ENCODE data around the gene COL18A1. TPM values are rescaled to one million over a fixed set of nuclear protein-coding genes. Genes with fewer than 3 reads are reported as not detected.

Gene COL18A1
- total RNA-seq, 1 donor from 2014 or later, result 9.2 TPM

DNA sequence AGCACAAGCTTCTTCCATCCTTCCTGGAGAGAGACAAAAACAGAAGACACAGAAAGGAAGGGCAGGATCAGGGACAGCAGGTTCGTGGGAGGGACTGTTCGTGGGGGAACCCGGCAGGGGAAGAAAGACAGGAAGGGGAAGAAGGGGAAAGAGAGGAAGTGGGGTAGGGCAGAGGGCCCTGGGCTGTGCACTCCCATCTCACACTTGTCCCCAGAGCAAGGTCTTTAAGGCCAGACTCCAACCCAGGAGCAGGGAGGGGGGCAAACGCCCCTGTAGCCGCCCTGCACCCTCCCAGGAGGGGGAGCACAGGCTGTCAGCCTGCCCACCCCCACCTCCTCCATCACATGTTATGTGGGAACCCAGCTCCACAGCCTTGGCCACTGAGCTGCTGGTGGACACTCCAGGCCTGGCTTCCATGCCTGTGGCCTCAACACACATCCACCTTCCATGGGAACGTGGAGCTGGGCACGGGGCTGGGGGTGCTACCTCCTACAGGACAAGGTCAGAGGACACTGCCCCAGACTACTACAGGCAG lies 127.9 kb downstream of the COL18A1 start:
- peaks cover 10% of the 10 kb centered on the region for H3K36me3 ChIP-seq (ENCODE audit: control insufficient read depth, insufficient read depth, low read length)
- H3K27me3 ChIP-seq (ENCODE audit: control insufficient read depth, insufficient read depth, low read length), result no peaks in the 10 kb centered on the region
- no peak overlapping the region for H3K4me3 ChIP-seq (ENCODE audit: low read depth, low read length)
- DNase-seq (ENCODE audit: low read depth), result no peak
- no peak for FAIRE-seq
- TF ChIP-seq, protein P1, sequence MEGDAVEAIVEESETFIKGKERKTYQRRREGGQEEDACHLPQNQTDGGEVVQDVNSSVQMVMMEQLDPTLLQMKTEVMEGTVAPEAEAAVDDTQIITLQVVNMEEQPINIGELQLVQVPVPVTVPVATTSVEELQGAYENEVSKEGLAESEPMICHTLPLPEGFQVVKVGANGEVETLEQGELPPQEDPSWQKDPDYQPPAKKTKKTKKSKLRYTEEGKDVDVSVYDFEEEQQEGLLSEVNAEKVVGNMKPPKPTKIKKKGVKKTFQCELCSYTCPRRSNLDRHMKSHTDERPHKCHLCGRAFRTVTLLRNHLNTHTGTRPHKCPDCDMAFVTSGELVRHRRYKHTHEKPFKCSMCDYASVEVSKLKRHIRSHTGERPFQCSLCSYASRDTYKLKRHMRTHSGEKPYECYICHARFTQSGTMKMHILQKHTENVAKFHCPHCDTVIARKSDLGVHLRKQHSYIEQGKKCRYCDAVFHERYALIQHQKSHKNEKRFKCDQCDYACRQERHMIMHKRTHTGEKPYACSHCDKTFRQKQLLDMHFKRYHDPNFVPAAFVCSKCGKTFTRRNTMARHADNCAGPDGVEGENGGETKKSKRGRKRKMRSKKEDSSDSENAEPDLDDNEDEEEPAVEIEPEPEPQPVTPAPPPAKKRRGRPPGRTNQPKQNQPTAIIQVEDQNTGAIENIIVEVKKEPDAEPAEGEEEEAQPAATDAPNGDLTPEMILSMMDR (IDR thresholded peaks at IDR 0.05; ENCODE audit: insufficient read depth, low read length, severe bottlenecking), result no peak

DNA sequence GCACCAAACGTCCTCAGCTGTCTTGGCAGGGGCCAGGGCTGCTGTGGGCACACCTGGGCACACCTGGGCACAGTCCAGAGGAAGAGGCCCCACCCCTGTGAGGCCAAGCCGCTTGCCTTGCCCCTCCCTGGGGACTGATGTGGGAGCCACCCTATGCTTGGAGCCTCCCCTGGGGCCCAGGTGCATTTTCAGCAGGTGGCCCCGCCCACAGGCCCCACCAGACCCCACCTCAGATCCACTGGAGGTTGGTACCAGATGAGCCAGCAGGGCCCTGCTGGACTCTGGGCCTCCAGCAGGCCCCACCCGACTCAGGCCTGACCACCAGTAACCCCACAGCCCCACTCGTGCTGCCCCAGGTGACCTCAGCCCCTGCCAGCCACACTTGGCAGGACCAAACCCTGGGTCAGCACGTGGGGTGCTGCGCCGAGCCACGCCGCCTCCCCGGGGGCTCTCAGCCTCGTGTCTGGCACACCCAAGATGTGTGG lies 128.4 kb downstream of the COL18A1 start:
- no peak overlapping the region for H3K4me3 ChIP-seq (ENCODE audit: low read depth, low read length)
- FAIRE-seq (no peak), DNase-seq (ENCODE audit: low read depth) (no peak)
- peaks cover 10% of the 10 kb centered on the region for H3K36me3 ChIP-seq (ENCODE audit: control insufficient read depth, insufficient read depth, low read length)
- TF ChIP-seq, protein P1 (IDR thresholded peaks at IDR 0.05; ENCODE audit: insufficient read depth, low read length, severe bottlenecking), result no peak
- no peaks in the 10 kb centered on the region for H3K27me3 ChIP-seq (ENCODE audit: control insufficient read depth, insufficient read depth, low read length)

DNA sequence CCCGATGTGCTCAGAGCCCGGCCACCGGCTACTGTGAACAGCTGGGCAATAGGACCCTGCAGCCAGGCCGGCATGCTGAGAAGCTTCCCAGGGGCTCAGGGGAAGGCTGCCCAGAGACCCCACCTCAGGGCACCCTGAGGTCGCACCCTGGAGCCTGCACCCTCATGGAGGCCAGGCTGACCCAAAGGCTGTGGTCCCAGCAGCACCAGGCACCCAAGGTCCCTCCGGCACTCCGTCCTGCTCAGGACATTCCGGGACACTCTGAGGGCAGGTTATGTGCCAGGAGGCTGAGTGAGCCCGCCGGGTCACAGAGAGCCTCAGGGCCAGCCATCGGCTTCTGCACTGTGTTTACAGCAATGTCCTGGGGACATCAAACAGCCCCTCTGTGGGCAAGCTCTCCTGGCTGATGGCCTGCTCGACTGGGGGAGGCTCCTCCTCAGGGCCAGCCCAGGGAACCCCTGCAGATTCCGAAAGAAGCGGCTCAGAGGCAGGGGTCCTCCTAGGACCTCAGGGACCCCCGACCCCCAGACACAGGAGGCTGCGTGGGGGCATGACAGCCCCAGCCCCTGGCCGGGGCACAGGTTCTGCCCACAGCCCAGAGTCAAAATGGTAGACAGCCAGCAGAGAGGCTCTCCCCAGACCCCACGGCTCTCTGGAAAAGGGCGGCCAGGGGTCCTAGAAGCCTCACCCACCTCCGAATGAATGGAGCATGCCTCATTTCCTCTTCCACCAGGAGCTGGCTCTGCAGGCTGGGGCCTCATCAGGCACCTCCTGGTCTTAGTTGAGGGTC lies 129.1 kb downstream of the COL18A1 start:
- TF ChIP-seq, protein P1 (IDR thresholded peaks at IDR 0.05; ENCODE audit: insufficient read depth, low read length, severe bottlenecking), result no peak
- H3K4me3 ChIP-seq (ENCODE audit: low read depth, low read length), result no peak overlapping the region
- DNase-seq (ENCODE audit: low read depth) (no peak), FAIRE-seq (no peak)
- H3K27me3 ChIP-seq (ENCODE audit: control insufficient read depth, insufficient read depth, low read length), result no peaks in the 10 kb centered on the region
- peaks cover 10% of the 10 kb centered on the region for H3K36me3 ChIP-seq (ENCODE audit: control insufficient read depth, insufficient read depth, low read length)

DNA sequence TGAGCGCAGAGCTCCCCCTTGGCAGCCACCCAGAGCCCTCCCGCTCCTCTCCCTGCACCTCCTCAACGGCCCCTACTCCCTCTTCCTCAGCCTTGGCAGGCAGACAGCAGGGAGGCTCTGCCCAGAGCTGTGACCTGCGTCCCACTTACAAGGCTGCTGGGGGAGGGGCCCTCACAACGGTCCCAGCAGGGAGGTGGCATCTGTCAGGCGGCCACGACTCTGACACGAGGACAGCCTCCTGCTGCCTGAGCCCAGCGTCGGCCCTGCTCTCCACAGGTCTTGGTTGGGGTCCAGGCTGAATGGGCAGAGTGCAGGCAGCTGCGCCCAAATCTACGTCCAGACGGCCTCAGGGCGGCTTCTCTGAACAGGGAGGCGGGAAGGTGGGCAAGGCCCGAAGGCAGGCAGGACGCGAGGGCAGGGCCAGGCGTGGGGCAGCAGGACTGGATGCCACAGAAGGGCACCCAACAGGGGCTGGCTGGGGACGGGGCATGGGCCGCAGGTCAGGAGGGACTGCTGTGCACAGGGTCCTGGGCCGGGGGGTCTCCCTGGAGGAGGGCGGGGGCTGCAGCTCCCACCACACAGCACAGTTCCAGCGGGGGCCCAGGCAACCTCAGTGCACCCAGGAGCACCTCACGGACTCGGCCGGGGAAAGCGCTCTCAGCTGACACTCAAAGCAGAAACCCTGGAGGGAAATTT lies 129.8 kb downstream of the COL18A1 start:
- H3K27me3 ChIP-seq (ENCODE audit: control insufficient read depth, insufficient read depth, low read length), result no peaks in the 10 kb centered on the region
- no peak overlapping the region for H3K4me3 ChIP-seq (ENCODE audit: low read depth, low read length)
- H3K36me3 ChIP-seq (ENCODE audit: control insufficient read depth, insufficient read depth, low read length), result peaks cover 10% of the 10 kb centered on the region
- FAIRE-seq (no peak), DNase-seq (ENCODE audit: low read depth) (no peak)
- TF ChIP-seq, protein P1 (IDR thresholded peaks at IDR 0.05; ENCODE audit: insufficient read depth, low read length, severe bottlenecking), result no peak

DNA sequence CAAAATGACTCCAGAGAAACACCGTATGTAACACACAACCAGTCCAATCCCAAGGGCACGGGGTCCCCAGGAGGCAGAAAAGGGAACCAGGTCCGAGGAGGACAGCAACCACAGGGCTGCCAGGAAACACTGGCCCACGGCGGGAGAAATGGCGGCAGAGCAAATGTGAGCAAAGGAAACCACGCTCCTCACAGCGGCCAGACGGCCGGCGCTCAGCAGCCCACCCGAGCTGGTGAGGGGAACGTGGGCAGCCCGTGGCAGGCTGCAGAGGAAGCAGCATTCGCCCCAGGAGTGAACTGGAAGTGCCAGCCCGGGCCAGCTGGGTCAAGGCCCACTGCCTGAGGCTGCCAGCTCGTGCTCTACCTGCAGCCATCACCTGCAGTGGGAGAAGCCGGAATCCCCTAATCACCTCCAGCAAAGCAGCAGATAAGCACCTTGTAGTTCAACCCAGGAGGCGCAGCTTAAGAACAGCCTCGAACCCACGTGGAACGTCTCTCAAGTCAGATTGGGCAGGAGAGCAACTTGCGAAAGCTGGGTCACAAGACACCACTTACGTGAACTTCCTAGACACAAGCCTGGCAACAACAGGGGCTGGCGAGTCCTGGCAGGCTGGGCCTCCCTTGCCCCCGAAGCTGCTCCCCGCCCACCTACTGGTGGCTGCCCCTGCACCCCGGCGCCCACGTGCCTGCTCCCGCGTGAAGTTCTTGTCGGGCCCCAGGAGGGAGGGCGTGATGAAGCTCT lies 130.5 kb downstream of the COL18A1 start:
- TF ChIP-seq, protein P1 (IDR thresholded peaks at IDR 0.05; ENCODE audit: insufficient read depth, low read length, severe bottlenecking), result no peak
- FAIRE-seq (no peak), DNase-seq (ENCODE audit: low read depth) (no peak)
- H3K27me3 ChIP-seq (ENCODE audit: control insufficient read depth, insufficient read depth, low read length), result no peaks in the 10 kb centered on the region
- H3K36me3 ChIP-seq (ENCODE audit: control insufficient read depth, insufficient read depth, low read length), result peaks cover 5% of the 10 kb centered on the region
- no peak overlapping the region for H3K4me3 ChIP-seq (ENCODE audit: low read depth, low read length)

Measured in bronchial epithelial cell (primary cell).